Gastrocnemius medialis (tissue), 4 donors: ENCODE measurements around the gene BTLA. TPM values are rescaled to one million over a fixed set of nuclear protein-coding genes. Genes with fewer than 3 reads are reported as not detected.

Source experiments
- ATAC-seq, 2 donors: fragments of 150-250 bp; one replicate each; pipeline ENCODE4 v1.9.1; 2016
- DNase-seq, 2 donors: peaks; one replicate each; pipeline ENCODE4 v3.0.0-alpha.2; 2019
- H3K27ac ChIP-seq, 4 donors: fragments of 200-600 bp; sonication (generic); 1 replicate in 1 of 4; 2 replicates in 3 of 4; pipeline ENCODE4 v1.5.1; 2016 to 2018; ENCODE audit warnings: mild to moderate bottlenecking in 2 of 4, moderate library complexity in 1 of 4
- H3K27me3 ChIP-seq, 3 donors: fragments of 200-600 bp; sonication (generic) in 2 of 3; 1 replicate in 1 of 3; 2 replicates in 2 of 3; pipeline versions ENCODE4 v1.5.1 to v1.6.0; 2016 to 2019; ENCODE audit warnings: mild to moderate bottlenecking in 1 of 3, moderate library complexity in 1 of 3
- H3K36me3 ChIP-seq, 2 donors: fragments of 200-600 bp; sonication (generic) in 1 of 2; one replicate each; pipeline ENCODE4 v1.5.1; 2017 to 2018
- H3K4me1 ChIP-seq, 2 donors: fragments of 200-600 bp; sonication (generic) in 1 of 2; one replicate each; pipeline ENCODE4 v1.5.1; 2016 to 2017; ENCODE audit warnings: mild to moderate bottlenecking in 2 of 2
- H3K4me3 ChIP-seq, 4 donors: fragments of 200-600 bp; sonication (generic) in 3 of 4; 1 replicate in 1 of 4; 2 replicates in 3 of 4; pipeline ENCODE4 v1.5.1; 2016 to 2019; ENCODE audit warnings: mild to moderate bottlenecking in 2 of 4
- H3K9me3 ChIP-seq, 3 donors: fragments of 200-600 bp; sonication (generic) in 2 of 3; 1 replicate in 1 of 3; 2 replicates in 2 of 3; pipeline ENCODE4 v1.5.1; 2016 to 2019
- POLR2A ChIP-seq, 2 donors: fragments of 450-650 bp; IDR thresholded peaks; one replicate each; pipeline ENCODE4 v1.6.1; 2017; ENCODE audit warnings: antibody characterized with exemption in 2 of 2, mild to moderate bottlenecking in 2 of 2, moderate library complexity in 2 of 2
- in situ Hi-C, 4 donors: fragments of 200-750 bp; cut with MboI; loops; one replicate each; pipeline versions ENCODE4 v1.15.0 to v1.8.0; 2017; ENCODE audit warnings: low sequenced_read_pairs in 4 of 4
- intact Hi-C: fragments of 100-400 bp; cut with DNase I; formaldehyde crosslinking; loops from one replicate; pipeline ENCODE4 v1.15.1; 2023; ENCODE audit warnings: low total_unique reads
- total RNA-seq, 4 donors: library from RNA; depleted of rRNA; stranded (reverse); fragments of >200 nt; gene quantifications; one replicate each; pipeline versions ENCODE4 v1.1.0 to v1.2.3, GENCODE V29; 2016
- TF ChIP-seq, protein P1 (sequence below), 5 experiments: fragments of 450-650 bp in 3 of 5; fragments of 200-600 bp in 2 of 5; sonication (generic) in 2 of 5; IDR thresholded peaks in 4 of 5; conservative IDR thresholded peaks in 1 of 5; 1 replicate in 4 of 5; 2 replicates in 1 of 5; pipeline ENCODE4 v1.5.1; 2016 to 2019; ENCODE audit warnings: antibody characterized with exemption in 5 of 5, mild to moderate bottlenecking in 3 of 5, moderate library complexity in 3 of 5

Gene BTLA
- total RNA-seq, 4 donors from 2014 or later, result not detected

DNA sequence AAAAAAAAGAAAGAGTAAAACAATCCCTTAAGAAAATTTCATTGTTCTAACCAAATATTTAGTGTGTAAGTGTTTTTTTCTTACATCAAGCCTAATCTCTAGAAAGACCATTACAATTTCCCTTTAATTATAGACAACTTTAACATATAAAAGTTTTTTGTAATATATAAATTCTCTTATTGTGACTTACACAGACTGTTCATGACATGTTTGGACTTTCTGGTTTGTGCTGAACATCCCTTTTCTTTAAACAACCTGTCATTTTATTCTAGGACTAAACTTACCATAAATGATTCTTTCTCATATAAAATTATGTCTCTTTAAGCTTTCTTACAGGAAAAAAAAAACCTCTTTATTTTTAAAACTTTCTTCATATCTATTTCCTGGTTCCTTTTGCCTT is 13.0 kb upstream of the BTLA start:
- H3K27me3 ChIP-seq, result no peaks in the 10 kb centered on the region
- TF ChIP-seq, protein P1, sequence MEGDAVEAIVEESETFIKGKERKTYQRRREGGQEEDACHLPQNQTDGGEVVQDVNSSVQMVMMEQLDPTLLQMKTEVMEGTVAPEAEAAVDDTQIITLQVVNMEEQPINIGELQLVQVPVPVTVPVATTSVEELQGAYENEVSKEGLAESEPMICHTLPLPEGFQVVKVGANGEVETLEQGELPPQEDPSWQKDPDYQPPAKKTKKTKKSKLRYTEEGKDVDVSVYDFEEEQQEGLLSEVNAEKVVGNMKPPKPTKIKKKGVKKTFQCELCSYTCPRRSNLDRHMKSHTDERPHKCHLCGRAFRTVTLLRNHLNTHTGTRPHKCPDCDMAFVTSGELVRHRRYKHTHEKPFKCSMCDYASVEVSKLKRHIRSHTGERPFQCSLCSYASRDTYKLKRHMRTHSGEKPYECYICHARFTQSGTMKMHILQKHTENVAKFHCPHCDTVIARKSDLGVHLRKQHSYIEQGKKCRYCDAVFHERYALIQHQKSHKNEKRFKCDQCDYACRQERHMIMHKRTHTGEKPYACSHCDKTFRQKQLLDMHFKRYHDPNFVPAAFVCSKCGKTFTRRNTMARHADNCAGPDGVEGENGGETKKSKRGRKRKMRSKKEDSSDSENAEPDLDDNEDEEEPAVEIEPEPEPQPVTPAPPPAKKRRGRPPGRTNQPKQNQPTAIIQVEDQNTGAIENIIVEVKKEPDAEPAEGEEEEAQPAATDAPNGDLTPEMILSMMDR (IDR thresholded peaks at IDR 0.05 in 4 of 5, conservative IDR thresholded peaks at IDR 0.05 in 1 of 5), result no peak
- no peak for TF ChIP-seq POLR2A (IDR thresholded peaks at IDR 0.05)
- H3K9me3 ChIP-seq, result no peaks in the 10 kb centered on the region
- H3K36me3 ChIP-seq, result no peaks in the 10 kb centered on the region
- in situ Hi-C loops, result loop anchor here (25.0 kb wide), 5 partner anchors 175 to 400 kb away; partner anchors contain the start of genes CD200 (in 1 of the 4), GCSAM (in 1 of the 4) and SLC9C1 (in 1 of the 4)
- ATAC-seq (no peak), DNase-seq (no peak)
- H3K4me3 ChIP-seq, result no peak overlapping the region
- H3K4me1 ChIP-seq, result no peaks in the 10 kb centered on the region
- H3K27ac ChIP-seq, result no peak overlapping the region
- intact Hi-C loops, result loop anchor here (10.0 kb wide), 1 partner anchor 188 kb away; no protein-coding TSS in a partner anchor

DNA sequence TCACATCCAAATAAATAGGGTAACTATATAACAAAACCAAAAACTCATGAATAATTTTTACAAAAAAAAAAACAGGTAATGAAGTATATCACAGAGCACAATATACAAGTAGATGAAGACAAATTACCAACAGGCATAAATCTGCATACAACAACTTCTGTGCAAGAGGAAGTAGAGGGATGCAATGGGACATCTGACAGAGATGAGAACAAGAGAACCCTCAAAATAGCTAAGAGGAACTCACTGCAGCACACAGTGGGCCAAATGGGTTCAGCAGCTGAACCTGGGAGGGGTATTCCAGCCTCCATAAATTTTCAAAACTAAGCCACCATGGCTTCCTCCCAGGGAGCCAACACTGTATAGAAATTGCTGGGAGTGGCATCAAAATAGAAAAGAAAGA is 9.6 kb upstream of the BTLA start:
- no peaks in the 10 kb centered on the region for H3K27me3 ChIP-seq
- no peak overlapping the region for H3K27ac ChIP-seq
- DNase-seq, result no peak
- no peak for ATAC-seq
- in situ Hi-C loops (loop anchor here (25.0 kb wide), 5 partner anchors 172 to 397 kb away; partner anchors contain the start of genes CD200 (in 1 of the 4), GCSAM (in 1 of the 4) and SLC9C1 (in 1 of the 4)), intact Hi-C loops (no loop called here)
- H3K4me1 ChIP-seq, result no peaks in the 10 kb centered on the region
- TF ChIP-seq, protein P1 (IDR thresholded peaks at IDR 0.05 in 4 of 5, conservative IDR thresholded peaks at IDR 0.05 in 1 of 5), result no peak
- no peak for TF ChIP-seq POLR2A (IDR thresholded peaks at IDR 0.05)
- H3K9me3 ChIP-seq, result no peaks in the 10 kb centered on the region
- no peaks in the 10 kb centered on the region for H3K36me3 ChIP-seq
- no peak overlapping the region for H3K4me3 ChIP-seq

DNA sequence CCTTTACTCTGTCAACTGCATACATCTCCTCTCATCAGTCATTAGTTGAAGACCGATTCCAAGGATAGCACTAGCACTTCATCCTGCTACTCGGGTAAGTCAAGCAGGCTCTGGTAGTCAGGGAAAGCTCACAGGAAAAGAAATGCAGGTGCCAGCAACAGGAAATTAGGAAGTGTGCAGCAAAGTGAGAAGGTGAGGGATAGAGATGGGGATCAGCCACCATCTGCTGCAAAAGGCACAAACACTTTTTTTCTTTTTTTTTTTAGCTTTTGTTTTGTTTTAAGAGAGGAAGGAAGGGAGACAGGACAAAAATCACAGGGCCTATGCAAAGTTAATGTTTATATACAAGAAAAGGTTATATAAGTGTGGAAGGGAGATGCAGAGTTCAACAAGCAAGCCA is 9.0 kb upstream of the BTLA start:
- in situ Hi-C loops, result loop anchor here (25.0 kb wide), 5 partner anchors 171 to 396 kb away; partner anchors contain the start of genes CD200 (in 1 of the 4), GCSAM (in 1 of the 4) and SLC9C1 (in 1 of the 4)
- no peaks in the 10 kb centered on the region for H3K9me3 ChIP-seq
- intact Hi-C loops, result no loop called here
- no peaks in the 10 kb centered on the region for H3K36me3 ChIP-seq
- DNase-seq, result no peak
- TF ChIP-seq POLR2A (IDR thresholded peaks at IDR 0.05), result no peak
- TF ChIP-seq, protein P1 (IDR thresholded peaks at IDR 0.05 in 4 of 5, conservative IDR thresholded peaks at IDR 0.05 in 1 of 5), result no peak
- no peaks in the 10 kb centered on the region for H3K4me1 ChIP-seq
- H3K27ac ChIP-seq, result no peak overlapping the region
- H3K27me3 ChIP-seq, result no peaks in the 10 kb centered on the region
- ATAC-seq, result no peak
- H3K4me3 ChIP-seq, result no peak overlapping the region

DNA sequence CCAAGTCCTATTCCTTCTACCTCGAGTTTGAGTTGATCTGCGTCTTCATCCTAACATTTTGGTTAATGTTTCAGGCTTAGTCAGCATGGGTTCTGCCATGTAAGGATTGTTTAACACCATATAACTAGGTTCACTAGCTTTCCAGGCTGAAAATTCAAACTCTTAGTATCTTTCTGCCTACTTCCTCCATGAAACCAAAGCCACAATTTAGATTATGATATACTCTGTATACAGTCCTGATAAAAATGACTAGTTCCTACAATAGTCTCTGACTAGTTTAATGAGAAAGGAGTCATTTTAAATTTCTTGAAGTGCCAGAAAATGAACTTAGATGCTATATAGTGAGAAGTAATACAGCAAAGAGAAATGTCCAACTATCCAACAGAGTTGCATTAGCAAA is 6.6 kb upstream of the BTLA start:
- intact Hi-C loops (no loop called here), in situ Hi-C loops (loop anchor here (25.0 kb wide), 5 partner anchors 169 to 394 kb away; partner anchors contain the start of genes CD200 (in 1 of the 4), GCSAM (in 1 of the 4) and SLC9C1 (in 1 of the 4))

More for the DNA sequence above, 6.6 kb upstream of the BTLA start:
- DNase-seq (no peak), ATAC-seq (no peak)
- no peaks in the 10 kb centered on the region for H3K27me3 ChIP-seq
- no peak for TF ChIP-seq POLR2A (IDR thresholded peaks at IDR 0.05)
- TF ChIP-seq, protein P1 (IDR thresholded peaks at IDR 0.05 in 4 of 5, conservative IDR thresholded peaks at IDR 0.05 in 1 of 5), result no peak
- H3K36me3 ChIP-seq, result no peaks in the 10 kb centered on the region
- H3K4me1 ChIP-seq, result no peaks in the 10 kb centered on the region
- no peak overlapping the region for H3K27ac ChIP-seq
- H3K4me3 ChIP-seq, result no peak overlapping the region
- H3K9me3 ChIP-seq, result no peaks in the 10 kb centered on the region
